Upper lobe of left lung (tissue), 4 donors: Measurements from ENCODE around the gene MYOM1.

ENCODE experiments used
- CTCF ChIP-seq, 6 experiments: fragments of 450-650 bp in 4 of 6; fragments of 200-600 bp in 2 of 6; sonication (generic) in 2 of 6; IDR thresholded peaks; one replicate each; pipeline ENCODE4 v1.5.1; 2016 to 2019; ENCODE audit warnings: antibody characterized with exemption in 6 of 6
- EP300 ChIP-seq, 4 donors: sonication (generic); formaldehyde crosslinking; IDR thresholded peaks; one replicate each; pipeline ENCODE4 v1.5.1; 2017; ENCODE audit warnings: antibody characterized with exemption in 4 of 4, control low read depth in 2 of 4
- POLR2AphosphoS5 ChIP-seq, 2 donors: sonication (generic); formaldehyde crosslinking; IDR thresholded peaks; one replicate each; pipeline ENCODE4 v1.5.1; 2017; ENCODE audit warnings: antibody characterized with exemption in 2 of 2

GRCh38 chr18:3044931-3045698 is 174.7 kb downstream of the MYOM1 start:
- no peak for TF ChIP-seq POLR2AphosphoS5 (IDR thresholded peaks at IDR 0.05)
- TF ChIP-seq CTCF (IDR thresholded peaks at IDR 0.05): no peak
- TF ChIP-seq EP300 (IDR thresholded peaks at IDR 0.05): no peak
